ENCODE measurements around the gene STARD3NL.
"Not testable (repeated sequence)": the region's sequence is repeated elsewhere in the genome, so short reads cannot be mapped to it uniquely, and the experiment has no call there.

Gene STARD3NL

GRCh38 chr7:38223306-38223705 is 45.3 kb downstream of the STARD3NL start:
- no peak for DNase-seq

DNA sequence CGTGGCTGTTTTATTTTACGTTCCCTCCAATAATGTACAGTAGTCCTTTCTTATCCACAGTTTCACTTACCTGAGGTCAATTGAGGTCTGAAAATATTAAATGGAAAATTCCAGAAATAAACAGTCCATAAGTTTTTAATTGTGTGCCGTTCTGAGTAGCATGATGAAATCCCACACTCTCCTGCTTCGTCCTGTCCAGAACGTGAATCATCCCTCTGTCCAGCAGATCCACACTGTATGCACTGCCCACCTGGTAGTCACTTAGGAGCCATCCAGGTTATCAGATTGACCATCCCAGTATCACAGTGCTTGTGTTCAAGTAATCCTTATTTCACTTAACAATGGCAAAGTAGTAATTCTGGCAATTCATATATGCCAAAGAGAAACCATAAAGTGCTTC is 46.3 kb downstream of the STARD3NL start:
- DNase-seq: no peak

DNA sequence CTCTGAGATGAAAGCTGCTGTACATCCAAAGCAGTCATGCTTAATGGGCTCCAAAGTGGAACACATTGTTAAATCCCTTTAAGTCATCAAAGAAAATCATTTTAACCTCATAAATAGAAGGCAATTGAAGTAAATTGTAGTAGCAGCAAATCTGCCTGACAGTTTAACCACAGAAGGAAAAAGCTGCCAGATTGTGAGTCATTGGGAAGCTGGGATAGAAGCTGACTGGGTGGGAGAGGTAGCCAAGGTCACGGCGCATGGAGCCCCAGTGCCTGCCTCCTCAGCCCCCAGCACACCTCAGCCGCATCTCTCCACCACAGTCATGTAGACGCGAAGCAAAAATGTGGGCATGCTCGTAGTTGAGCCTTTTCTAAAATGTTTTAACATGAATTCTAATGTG is 51.3 kb downstream of the STARD3NL start:
- DNase-seq: no peak

DNA sequence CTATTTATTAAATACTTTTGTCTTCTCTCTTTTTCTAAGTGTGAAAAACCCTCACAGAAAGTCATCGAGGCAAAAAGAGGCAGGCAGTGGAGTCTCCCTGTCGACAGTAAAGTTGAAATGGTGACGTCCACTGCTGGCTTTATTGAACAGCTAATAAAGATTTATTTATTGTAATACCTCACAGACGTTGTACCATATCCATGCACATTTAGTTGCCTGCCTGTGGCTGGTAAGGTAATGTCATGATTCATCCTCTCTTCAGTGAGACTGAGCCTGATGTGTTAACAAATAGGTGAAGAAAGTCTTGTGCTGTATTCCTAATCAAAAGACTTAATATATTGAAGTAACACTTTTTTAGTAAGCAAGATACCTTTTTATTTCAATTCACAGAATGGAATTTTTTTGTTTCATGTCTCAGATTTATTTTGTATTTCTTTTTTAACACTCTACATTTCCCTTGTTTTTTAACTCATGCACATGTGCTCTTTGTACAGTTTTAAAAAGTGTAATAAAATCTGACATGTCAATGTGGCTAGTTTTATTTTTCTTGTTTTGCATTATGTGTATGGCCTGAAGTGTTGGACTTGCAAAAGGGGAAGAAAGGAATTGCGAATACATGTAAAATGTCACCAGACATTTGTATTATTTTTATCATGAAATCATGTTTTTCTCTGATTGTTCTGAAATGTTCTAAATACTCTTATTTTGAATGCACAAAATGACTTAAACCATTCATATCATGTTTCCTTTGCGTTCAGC is 52.0 kb downstream of the STARD3NL start:
- no peak for DNase-seq

- DNase-seq: no peak
Observed at GRCh38 chr7:38232502-38233366, 54.7 kb downstream of the STARD3NL start.

DNA sequence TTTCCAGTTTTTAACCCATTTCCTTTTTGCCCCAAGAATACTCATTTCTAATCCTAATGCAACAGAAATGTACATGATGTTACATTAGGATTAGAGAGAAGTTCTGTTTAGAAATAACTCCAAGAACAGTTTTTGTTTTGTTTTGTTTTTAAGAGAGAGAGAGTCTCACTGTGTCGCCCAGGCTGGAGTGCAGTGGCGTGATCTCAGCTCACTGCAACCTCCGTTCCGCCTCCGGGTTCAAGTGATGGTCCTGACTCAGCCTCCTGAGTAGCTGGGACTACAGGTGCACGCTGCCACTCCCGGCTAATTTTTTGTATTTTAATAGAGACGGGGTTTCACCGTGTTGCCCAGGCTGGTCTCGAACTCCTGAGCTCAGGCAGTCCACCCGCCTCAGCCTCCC is 56.7 kb downstream of the STARD3NL start:
- DNase-seq: not testable (repeated sequence)

DNA sequence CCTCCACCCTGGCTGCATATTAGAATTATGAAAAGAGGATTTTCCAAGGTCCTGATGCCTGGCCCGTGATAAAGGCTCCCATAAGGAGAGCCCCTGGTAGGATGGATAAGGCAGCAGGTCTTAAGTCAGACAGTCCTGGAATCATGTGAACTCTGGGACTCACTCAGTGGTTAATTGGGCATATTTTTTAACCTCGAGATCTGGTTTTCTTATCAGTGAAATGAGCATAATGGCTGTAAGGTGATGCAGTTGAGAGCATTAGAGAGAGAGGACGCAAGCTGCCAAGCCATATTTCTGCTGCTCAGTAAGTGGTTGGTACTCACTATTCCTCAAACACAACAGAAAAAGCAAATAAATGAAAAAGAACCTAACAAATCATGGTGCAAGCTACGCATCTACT is 57.6 kb downstream of the STARD3NL start:
- DNase-seq: no peak

- not testable (repeated sequence) for DNase-seq
Observed at GRCh38 chr7:38239129-38239528, 61.1 kb downstream of the STARD3NL start.

- no peak for DNase-seq
Observed at GRCh38 chr7:38241071-38241470, 63.0 kb downstream of the STARD3NL start.

DNA sequence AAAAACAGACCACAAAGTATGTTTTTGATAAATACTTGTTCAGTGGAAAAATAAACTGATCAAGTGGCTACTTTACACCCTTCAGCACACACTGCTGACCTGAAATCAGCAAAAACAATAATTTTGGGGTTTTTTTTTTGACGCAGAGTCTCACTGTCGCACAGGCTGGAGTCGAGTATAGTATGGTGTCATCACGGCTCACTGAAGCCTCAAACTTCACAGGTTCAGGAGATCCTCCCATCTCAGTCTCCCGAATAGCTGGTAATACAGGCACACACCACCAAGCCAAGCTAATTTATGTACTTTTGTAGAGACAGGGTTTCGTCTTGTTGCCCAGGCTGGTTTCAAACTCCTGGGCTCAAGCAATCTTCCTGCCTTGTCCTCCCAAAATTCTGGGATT is 64.8 kb downstream of the STARD3NL start:
- no peak for DNase-seq

DNA sequence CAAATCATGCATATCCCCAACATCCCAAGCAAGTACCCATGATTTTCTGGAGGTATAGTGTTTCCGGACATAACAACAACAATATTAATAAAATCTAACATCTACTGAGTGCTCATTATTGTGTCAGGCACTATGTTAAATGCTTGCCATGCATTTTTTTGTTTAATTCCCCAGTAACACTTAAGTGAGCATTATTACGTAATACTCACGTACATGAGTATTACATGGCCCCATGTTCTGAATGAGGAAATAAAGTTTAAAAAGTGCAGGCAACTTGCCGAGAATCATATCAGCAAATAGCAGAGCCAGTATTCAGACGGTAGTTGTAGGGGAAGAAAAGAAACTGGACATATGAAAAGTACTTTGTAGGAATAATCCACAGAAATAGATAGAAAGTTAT is 65.3 kb downstream of the STARD3NL start:
- DNase-seq: not testable (repeated sequence)

DNA sequence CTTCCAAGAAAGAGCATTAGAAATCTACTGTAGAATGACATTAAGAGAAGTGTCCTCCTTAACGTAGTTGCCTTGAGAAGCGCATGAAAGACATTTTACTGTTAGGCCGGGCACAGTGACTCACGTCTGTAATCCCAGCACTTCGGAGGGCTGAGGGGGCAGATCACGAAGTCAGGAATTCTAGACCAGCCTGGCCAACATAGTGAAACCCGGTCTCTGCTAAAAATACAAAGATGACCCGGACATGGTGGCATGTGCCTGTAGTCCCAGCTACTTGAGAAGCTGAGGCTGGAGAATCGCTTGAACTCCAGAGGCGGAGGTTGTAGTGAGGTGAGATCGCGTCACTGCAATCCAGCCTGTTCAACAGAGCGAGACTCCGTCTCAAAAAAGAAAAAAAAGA is 66.5 kb downstream of the STARD3NL start:
- DNase-seq: no peak

GRCh38 chr7:38245409-38245977 is 67.4 kb downstream of the STARD3NL start:
- no peak for DNase-seq

DNA sequence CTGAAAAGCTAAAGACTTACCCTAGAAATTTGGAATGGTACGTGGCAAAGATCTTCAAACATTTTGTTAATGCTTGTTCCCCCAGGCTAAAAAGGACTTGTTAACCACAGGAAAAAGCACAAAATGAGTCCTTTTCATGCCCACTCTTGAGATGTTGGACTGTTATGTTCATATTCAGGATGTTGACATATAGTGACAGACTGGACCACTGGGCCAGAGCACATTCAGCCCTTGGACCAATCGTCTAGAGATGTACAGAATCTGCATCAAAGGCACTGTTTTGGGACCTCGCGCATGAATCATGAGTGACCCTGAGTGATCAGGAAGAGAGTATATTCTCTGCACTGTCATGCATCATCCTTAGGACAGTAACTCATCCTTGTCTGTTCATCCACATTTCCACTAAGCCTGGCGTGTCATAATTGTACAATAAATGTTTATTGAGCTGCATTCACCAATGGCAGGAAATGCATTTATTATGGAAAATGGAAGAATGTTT is 70.1 kb downstream of the STARD3NL start:
- no peak for DNase-seq

DNA sequence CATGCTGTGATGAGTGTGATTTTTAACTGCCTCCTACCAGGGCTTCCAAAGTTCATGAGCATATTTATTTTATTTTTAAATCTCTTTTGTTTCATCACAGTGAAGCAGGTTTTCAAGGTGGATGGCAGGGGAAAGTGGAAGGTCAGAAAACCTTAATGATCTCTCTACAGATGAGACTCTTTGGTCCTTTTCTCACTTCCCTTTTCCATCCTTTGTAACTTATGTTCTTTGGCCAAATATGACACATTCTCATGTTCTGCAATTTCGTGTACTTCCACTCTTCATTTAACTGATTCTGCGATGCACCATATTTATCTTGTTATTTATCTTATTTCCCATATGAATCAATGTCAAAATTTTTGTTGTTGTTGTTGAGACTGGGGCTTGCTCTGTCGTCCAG is 71.8 kb downstream of the STARD3NL start:
- DNase-seq: not testable (repeated sequence)

GRCh38 chr7:38257350-38257677 is 79.3 kb downstream of the STARD3NL start:
- peak; percentile 25 for DNase-seq

GRCh38 chr7:38259157-38259556 is 81.1 kb downstream of the STARD3NL start:
- DNase-seq: not testable (repeated sequence)

DNA sequence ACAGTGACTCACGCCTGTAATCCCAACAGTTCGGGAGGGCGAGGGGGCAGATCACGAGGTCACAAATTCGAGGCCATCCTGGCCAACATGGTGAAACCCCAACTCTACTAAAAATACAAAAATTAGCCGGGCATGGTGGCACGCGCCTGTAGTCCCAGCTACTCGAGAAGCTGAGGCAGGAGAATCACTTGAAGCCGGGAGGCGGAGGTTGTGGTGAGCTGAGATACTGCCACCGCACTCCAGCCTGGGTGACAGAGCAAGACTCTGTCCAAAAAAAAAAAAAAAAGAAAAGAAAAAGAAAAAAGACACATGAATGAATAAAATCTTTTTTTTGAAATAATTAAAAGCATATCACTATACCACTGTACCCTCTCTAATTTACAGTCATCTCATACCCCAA is 83.6 kb downstream of the STARD3NL start:
- not testable (repeated sequence) for DNase-seq

GRCh38 chr7:38262026-38262425 is 84.0 kb downstream of the STARD3NL start:
- DNase-seq: not testable (repeated sequence)

DNA sequence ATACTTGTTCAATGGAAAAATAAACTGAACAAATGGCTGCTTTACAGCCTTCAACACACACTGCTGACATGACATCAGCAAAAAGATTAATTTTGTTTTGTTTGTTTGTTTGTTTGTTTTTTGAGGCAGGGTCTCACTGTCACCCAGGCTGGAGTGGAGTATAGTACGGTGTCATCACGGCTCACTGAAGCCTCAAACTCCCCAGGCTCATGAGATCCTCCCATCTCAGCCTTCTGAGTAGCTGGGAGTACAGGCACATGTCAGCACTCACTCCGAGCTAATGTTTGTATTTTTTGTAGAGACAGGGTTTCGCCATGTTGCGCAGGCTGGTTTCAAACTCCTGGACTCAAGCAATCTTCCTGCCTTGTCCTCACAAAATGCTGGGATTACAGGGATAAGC is 84.5 kb downstream of the STARD3NL start:
- no peak for DNase-seq

- DNase-seq: not testable (repeated sequence)
Observed at GRCh38 chr7:38263274-38263673, 85.2 kb downstream of the STARD3NL start.

- not testable (repeated sequence) for DNase-seq
Observed at GRCh38 chr7:38264602-38265001, 86.6 kb downstream of the STARD3NL start.

GRCh38 chr7:38265958-38266357 is 87.9 kb downstream of the STARD3NL start:
- DNase-seq: not testable (repeated sequence)
